CD4-positive, alpha-beta T cell treated with Interleukin-15 for 4 hours (primary cell): ENCODE results near the gene ANO1.

Source experiments
- DNase-seq: peaks from one replicate; pipeline ENCODE4 v3.0.0-alpha.2; 2020; ENCODE audit warnings: low spot score

ANO1 gene

DNA sequence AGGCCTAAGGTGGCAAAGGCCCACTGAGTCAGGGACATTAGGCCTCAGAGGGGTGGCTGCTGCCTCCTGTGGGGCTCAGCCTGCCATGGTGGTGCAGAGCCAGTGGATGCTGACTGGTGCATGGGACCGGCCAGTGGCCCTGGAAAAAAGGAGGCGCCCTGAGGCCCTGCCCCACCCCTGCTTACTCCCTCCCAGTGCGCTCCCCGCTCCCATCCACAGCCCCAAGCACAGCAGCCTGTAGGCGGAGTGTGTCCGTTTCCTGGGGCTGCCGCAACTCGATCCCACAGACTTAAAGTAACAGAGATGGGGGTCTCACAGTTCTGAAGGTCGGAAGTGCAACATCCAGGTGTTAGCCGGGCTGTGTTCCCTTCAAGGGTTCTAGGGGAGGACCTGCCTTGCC lies 86.6 kb downstream of the ANO1 start:
- DNase-seq = no peak

GRCh38 chr11:70167120-70167519 lies 89.0 kb downstream of the ANO1 start:
- no peak for DNase-seq

GRCh38 chr11:70167723-70168404 lies 89.7 kb downstream of the ANO1 start:
- DNase-seq = no peak

DNA sequence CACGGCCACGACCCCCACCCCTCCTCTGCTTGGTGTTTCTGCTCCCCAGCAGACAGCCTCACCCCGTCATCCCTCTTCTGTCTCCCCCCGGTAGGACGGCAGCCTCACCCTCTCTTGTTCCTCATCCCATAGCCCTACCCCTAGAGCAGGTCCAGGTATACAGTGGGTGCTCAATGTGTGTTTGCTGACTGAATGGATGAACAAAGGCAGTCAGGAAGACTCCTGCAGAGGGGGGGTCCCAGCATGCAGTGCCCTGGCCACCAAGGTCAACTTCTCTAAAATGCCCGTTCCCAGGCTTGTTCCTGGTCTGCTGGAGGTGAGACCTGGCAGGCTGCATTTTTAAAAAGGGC lies 90.3 kb downstream of the ANO1 start:
- DNase-seq = no peak

DNA sequence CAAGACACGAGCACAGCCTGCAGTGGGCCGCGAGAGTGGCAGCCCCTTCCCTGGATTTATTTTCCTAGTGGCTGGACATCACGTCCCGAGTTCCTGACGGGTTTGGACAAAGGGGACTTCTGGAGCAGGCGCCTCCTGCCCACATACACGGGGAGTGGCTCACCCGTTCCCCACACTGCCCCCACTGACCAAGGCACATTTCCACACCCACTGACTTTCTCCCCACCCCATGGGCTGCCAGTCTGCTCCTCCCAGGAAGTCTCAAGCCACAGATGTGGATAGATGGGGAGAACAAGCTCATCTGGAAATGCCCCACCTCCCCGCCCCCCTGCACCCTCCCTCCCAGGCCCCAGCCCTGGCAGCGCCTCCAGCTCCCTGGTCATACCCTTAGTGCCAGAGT lies 91.0 kb downstream of the ANO1 start:
- DNase-seq = no peak

DNA sequence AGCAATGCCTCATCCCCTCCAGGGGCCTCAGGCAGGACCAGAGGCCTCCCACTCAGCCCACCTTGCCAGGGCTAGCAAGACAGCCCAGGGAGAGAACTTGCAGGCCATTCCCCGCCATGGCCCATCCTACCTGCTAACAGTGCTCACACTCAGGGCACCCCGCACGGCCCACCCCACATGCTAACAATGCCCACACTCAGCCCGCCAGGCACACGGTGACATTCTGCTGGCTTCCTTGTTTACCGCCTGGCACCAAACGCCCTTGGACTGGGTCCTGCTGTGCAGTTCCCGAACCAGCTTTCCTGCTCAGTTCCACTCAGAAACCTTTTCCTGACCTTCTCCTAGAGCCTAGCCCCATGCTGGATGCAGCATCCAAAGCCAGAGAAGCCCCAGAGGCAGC lies 91.5 kb downstream of the ANO1 start:
- no peak for DNase-seq

- DNase-seq = no peak
These were observed 92.6 kb downstream of the ANO1 start for GRCh38 chr11:70170596-70171210.

- DNase-seq = no peak
These were observed 94.9 kb downstream of the ANO1 start for GRCh38 chr11:70173018-70173417.

GRCh38 chr11:70174547-70175235 lies 96.6 kb downstream of the ANO1 start:
- no peak for DNase-seq

DNA sequence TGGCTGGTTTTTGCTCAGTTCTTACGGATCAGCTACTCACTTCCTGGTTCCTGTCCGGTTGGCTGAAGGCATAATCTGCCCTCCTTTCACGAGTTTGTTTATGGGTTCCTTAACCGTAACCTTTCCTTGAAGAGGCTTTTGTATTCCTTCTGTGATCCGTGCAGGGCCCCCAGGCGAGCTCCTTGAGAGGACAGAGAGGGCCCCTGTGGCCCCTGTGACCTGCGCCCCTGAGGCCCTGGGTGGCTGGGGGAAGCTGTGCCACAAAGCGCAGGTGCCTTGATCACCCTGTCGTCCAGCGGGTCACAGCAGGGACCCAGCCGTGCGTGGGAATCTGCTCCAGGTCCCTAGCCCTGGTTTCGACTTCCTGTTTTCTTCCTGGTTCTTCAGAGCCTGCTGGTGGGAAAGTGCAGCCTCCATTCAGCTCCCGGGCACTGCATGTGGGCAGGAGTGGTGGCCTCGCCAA lies 97.2 kb downstream of the ANO1 start:
- no peak for DNase-seq

GRCh38 chr11:70176940-70177689 lies 99.0 kb downstream of the ANO1 start:
- peak; percentile 17 for DNase-seq

- DNase-seq = no peak
These were observed 102.8 kb downstream of the ANO1 start for GRCh38 chr11:70180906-70181305.

DNA sequence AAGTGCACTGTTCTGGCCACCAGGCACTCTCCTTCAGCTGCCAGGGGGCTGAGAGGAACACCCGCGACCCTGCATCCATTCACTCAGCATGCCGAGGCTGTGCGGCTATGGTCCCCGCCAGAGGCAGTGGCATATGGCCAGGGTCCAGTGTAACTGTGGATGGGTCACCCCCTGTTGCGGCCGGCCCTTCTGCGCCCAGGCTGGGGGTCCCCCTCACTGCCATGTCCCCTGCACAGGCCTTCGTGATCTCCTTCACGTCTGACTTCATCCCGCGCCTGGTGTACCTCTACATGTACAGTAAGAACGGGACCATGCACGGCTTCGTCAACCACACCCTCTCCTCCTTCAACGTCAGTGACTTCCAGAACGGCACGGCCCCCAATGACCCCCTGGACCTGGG lies 104.1 kb downstream of the ANO1 start:
- no peak for DNase-seq

- DNase-seq = no peak
These were observed 104.9 kb downstream of the ANO1 start for GRCh38 chr11:70183032-70183431.

DNA sequence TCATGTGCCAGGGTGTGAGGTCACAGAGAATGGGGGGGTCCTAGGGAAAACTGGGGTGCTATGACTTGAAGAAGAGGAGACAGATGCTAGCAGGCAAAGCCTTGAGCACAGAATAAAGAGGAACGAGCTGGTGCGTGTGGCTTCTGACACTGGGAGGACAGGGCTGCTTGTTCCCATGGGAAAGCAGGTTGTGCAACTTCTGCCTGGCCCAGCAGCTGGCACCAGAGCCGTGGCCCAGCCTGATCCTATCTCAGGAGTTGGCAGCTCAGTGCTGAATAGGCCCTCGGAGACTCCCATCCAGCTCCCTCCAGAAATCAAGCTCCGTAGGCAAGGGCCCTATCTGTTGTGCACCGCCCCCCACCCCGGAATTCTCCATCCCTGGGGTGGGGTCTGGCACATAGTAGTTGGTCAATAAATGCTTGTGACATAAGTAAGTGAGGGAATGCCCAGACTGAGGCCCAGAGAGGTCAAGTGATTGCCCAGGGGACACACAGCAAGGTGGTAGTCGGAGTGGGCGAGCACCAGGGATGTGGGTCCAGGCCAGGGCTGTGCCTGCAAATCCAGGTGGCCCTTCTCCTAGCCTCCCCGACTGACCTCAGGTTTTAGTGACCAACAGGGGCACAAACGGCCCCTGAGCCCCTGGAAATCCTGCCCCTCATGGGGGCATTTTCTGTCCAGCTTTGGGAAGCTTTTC lies 105.5 kb downstream of the ANO1 start:
- DNase-seq = no peak

GRCh38 chr11:70184396-70184795 lies 106.3 kb downstream of the ANO1 start:
- no peak for DNase-seq

DNA sequence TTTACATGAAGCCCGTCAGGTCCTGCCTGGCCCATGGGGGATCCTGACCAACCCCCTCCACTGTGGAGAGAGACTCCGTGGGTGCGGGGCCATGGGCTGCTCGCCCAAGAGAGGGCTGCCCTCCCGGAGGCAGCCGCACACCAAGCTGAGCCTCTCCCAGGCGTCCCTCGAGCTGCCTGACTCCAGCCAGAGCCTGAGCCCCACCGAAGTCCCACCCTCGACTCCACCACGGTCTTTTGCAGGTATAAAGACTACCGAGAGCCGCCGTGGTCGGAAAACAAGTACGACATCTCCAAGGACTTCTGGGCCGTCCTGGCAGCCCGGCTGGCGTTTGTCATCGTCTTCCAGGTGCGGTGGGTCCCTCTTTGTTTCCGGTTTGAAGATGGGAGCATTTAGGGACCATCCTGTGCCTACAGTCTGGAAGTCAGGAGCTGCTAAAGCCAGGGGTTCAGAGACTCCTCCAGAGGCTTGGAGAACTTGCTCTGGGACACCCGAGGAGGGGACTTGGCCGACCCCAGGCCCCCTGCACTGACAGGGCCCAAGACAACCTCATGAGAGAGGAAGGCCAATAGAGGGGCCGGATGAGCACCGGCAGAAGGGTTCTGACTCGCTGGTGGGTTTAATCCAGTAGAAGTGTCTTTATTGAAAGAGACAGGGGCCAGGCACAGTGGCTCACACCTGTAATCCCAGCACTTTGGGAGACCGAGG lies 107.4 kb downstream of the ANO1 start:
- DNase-seq = no peak

- DNase-seq = no peak
These were observed 108.3 kb downstream of the ANO1 start for GRCh38 chr11:70186420-70186819.

DNA sequence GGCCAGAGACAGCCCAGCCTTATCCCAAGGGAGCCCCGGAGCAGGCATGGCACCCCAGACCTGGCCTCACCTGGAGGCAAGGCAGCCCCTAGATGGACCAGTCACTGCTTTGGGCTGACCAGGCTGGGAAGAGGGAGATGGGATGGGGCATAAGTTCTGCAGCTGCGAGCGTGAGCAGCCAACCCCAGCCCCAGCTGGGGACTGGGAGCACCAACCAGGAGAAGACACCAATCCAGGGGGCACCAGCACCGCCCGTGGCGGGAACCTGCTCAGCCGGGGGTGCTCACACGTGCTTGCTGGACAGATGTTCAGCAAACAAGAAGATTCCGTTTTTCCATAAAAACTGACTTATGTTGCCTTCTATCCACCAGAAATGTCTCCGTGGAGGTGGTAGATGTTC lies 108.8 kb downstream of the ANO1 start:
- no peak for DNase-seq

- DNase-seq = no peak
These were observed 109.7 kb downstream of the ANO1 start for GRCh38 chr11:70187771-70188170.

GRCh38 chr11:70189622-70190021 lies 111.5 kb downstream of the ANO1 start:
- DNase-seq = no peak
